GM18951 (cell line): ENCODE results near the gene MPP7.

ENCODE experiments used
- POLR2A ChIP-seq: IDR thresholded peaks from 4 replicates; pipeline ENCODE4 v1.6.1; 2011; ENCODE audit warnings: mild to moderate bottlenecking; ENCODE audit not compliant: insufficient read length, insufficient read depth; ENCODE audit errors: extremely low read depth
- in situ Hi-C: fragments of 300-500 bp; cut with MboI; formaldehyde crosslinking; loops from one replicate; pipeline ENCODE4 v1.12.0; 2022; ENCODE audit warnings: low sequenced_read_pairs, mixed read lengths, inconsistent platforms; ENCODE audit not compliant: unreplicated experiment

The MPP7 gene

DNA sequence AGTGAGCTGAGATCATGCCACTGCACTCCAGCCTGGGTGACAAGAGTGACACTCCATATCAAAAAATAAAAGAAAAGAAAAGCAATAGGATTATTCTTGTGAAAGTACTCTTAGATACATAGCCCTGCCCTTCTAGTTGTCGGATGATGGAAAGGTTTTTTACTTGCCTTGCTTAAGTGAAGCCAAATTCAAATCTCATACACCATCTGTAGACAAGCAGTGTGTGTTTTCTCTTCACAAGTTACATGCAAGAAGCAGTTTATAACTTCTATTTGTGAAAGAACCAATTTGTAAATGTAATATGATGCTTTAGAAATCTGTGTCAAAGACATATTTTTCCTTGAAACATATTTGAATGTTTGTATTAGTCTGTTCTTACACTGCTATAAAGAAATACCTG lies 15.8 kb upstream of the MPP7 start:
- in situ Hi-C loops = no loop called here
- no peak for TF ChIP-seq POLR2A

DNA sequence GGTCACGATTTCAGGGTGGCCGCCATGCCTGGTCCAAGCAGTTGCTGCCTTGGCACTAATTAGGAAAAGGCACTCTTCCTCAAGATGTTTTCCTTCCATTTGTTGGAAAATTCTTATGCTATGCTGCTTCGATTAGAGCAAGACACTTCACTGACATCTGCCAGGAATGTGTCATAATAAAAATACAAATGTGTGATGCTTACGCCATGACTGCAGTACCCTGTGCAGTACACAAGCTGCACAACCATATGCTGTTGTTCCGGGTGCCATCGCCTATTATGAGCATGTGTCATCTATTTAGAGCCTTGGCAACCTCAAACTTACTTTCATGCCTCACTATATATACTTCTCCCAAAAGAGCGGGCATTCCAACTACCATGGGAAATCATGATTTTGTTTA lies 14.9 kb upstream of the MPP7 start:
- no peak for TF ChIP-seq POLR2A
- in situ Hi-C loops = no loop called here

DNA sequence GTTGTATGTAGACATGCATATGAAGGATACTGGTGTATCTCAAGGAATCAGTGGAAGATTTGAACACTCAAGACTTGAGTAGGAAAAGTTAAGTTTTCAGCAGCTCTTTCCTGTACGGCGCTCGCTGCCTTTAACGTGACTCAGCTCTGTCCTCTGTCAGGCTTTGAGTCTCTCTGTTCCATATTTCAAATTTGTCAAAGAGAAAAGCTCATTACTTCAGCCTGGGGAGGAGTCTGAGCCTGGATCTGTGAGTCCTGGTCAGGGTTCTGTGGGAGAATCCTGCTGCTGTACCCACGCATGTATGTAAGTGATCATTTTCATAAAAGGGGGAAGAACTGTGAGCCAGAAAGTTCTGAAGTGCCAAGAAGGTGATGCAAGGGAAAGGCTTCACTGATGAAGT lies 13.8 kb upstream of the MPP7 start:
- in situ Hi-C loops = no loop called here
- TF ChIP-seq POLR2A = no peak

DNA sequence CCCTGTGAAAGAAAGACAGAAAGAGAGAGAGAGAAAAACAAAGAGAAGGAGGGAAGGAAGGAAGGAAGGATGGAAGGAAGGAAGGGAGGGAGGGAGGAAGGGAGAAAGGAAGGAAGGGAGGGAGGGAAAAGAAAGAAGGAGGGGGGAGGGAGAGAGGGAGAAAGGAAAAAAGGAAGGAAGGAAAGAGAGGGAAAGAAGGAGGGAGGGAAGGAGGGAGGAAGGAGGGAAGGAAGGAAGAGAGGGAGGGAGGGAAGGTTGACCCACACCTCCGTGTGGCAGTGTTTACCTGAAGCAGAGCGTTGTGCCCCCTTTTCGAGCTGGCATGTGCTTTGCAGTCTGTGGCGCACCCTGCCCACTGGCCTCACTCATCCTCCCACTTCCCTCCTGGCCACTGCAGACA lies 12.3 kb upstream of the MPP7 start:
- TF ChIP-seq POLR2A = no peak
- in situ Hi-C loops = no loop called here

DNA sequence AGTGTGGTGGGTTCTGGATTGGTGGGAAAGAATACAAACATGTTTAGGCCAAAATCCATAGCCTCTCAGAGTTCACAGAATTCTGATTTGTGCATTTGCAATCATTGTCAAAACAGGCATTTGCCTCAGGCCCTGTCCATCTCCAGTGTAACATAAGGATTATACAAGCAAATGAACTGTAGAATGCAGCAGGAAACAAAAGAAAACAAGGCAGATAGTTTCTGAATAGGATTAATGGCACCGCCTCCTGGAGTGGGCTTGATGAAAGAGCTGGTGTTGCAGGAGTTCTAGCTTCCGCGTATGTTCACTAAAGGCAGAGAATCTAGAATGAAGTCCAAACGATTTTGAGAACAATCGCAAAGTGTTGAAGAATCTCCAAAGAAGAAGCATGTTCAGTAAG lies 11.3 kb upstream of the MPP7 start:
- no peak for TF ChIP-seq POLR2A
- in situ Hi-C loops = no loop called here

DNA sequence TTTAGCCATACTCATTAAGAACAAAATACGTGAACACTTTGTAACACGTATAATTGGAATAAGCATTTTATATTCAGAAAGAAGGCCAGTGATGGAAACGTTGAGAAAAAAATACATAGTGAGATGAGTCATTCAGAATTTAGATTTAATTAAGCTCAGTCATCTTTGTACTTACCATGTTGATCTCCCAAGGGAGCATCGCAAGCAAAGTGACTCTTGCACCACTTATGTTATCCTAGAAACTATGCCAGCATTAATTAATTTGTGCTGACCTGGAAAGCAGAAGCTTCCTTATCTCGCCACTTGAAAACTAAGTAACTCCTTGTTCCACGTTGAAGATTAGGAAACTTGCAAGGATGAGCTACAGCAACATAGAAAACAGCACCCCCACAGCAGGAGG lies 9.7 kb upstream of the MPP7 start:
- no peak for TF ChIP-seq POLR2A
- in situ Hi-C loops = no loop called here

DNA sequence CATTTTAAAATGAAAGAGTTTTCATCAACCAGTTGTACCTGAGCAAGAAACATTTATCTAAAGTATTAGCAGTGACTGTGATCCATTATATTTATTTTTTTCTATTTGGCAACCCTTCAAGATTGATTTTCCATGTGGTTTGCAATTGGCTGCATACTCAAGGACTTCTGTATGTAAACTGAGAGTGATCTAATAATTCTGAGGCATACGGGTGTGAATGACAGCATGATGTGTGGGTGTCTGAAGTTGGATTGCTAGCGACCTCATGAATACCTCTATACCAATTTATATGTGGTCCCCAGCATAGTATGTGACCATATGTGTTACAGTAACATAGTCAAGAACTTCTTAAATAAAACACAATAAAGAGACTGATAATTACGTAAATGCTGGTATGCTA lies 8.2 kb upstream of the MPP7 start:
- in situ Hi-C loops = no loop called here

DNA sequence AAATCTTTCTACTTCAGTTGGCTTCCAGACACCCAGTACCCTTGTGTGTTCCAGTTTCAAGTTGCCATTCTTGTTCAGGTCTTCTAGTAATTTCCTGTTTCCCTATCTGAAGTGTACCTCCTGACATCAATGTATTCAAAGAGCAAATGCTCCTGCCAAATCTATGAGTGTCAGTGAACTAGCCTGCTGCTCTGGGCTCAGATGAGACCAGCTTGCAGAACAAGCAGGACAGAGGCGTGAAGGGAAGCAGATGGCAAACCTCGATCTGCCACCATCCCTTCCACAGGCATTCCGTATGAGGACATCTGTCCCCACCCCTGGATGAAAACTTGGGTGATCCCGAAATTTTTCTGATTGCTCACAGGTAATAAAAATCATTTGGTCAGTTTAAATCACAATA lies 4.4 kb upstream of the MPP7 start:
- TF ChIP-seq POLR2A = no peak
- in situ Hi-C loops = no loop called here

More for the DNA sequence above, 8.2 kb upstream of the MPP7 start:
- no peak for TF ChIP-seq POLR2A

DNA sequence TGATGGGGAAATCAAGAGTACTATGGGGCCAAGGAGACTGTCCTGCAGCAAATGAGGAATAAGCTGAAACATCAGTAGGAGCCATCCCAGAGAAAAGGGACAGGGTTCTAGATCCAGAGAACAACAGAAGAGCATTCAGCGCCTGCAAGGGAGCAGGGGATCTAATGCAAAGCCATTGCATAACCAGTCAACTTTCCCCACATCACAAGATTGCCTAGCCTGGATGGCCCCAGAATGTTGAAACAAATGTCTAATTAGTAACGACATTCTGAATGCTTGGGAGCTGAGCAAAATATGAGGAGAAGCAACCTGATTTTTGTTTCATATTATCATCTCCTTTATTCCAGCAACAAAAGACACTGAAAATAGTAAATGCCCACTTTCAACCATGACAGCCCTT lies 2.7 kb upstream of the MPP7 start:
- in situ Hi-C loops = no loop called here
- no peak for TF ChIP-seq POLR2A

DNA sequence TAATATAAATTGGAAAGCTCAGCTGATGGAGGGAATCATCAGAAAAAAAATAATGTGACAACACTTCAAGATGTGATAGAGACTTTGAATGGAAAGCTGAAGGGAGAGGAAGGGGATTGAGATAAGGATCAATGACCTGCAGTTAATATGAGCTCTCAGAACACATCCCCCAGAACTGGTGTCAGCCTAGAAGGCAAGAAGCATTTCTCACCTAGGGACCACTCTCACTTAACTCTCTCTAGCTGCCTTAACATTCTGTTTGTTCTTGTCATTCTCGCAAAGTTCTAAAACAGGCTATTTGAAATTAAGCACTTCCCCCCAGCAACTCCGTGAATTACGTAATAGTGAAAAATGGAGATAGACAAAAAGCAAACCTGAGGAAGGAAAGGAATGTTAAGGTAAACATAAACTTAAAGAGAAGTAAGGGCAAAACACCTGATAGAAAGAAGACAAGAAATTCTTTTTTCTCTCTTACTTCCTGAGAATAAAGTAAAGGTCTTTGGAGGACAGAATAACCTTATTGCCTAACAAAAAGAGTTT lies 1.2 kb upstream of the MPP7 start:
- no peak for TF ChIP-seq POLR2A
- in situ Hi-C loops = no loop called here

DNA sequence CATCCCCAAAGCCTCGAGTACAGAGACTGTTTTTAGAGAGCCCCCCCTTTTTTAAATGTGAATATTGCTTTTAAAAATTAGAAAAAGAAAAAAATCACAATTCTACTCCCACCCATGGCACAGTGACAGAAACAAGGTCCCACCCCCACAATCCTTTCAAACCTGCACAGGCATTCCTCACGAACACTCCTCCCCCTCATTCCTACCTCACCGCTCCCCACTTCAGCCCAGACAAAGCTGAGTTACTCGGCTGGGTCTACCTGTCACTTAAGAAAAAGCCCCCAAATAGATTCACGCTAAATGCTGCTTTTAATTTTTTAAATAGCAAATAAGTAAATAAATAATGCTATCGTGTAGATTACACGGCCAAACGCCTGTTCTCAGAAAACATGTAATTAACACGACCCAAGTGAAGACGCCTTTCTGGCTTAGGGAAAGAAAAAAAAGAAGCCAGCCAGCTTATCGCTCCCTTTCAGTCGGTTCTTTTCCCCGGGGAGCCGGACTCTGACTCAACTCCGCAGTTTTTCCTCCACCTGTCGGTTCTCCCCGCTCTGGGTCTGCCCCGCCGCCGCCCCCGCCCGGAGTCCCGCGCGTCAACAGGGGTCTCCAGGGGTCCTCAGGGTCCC lies 739 bp downstream of the MPP7 start:
- in situ Hi-C loops = no loop called here
- TF ChIP-seq POLR2A = no peak

DNA sequence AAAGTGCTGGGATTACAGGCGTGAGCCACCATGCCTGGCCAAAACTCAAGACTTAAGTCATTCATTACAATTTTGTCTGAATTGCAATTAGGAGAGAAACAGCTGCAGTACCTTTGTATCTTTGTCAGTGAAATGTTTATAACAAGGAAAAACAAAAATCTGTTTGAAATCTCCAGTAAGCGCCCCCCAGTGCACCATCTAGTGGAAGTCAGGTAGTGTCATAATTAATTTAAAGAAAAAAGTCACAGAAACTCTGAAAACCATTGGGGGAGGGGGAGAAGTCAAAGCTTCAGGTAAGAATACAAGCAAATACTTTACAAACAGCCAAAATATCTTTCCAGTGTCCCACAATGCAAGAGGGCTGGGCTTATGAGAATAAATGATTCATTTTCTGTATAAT lies 2.8 kb downstream of the MPP7 start:
- TF ChIP-seq POLR2A = no peak

DNA sequence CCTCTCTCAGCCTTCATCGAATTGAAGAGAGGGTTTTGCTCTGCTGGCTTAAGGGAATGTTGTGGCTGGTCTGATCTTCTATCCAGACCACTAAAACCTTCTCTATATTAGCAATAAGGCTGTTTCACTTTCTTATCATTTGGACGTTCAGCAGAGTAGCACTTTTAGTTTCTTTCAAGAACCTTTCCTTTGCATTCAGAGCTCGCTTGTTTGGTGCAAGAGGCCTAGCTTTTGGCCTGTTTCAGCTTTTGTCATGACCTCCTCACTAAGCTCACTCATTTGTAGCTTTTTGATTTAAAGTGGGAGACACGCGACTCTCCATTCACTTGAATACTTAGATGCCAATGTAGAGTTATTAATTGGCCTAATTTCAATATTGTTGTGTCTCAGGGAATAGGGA lies 3.9 kb downstream of the MPP7 start:
- in situ Hi-C loops = no loop called here
- TF ChIP-seq POLR2A = no peak

More for the DNA sequence above, 2.8 kb downstream of the MPP7 start:
- in situ Hi-C loops = no loop called here

DNA sequence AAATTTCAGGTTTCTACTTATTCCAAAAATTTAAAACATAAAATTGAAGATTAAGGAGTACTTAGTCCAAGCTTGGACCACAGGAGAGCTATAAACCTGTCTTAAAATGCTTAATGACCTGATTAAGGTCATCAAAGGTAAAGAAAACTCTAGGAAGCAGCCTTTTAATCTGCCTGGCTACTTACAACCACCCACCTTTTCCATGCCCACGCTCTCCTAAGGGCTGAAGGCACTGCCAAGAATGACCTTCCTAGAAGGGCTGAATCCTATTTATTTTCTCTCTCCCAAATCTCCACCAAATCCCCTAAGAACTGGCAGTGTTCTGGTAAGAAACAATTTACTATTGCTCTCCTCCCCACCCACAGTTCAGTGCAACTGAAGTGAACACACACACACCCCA lies 6.8 kb downstream of the MPP7 start:
- in situ Hi-C loops = no loop called here

DNA sequence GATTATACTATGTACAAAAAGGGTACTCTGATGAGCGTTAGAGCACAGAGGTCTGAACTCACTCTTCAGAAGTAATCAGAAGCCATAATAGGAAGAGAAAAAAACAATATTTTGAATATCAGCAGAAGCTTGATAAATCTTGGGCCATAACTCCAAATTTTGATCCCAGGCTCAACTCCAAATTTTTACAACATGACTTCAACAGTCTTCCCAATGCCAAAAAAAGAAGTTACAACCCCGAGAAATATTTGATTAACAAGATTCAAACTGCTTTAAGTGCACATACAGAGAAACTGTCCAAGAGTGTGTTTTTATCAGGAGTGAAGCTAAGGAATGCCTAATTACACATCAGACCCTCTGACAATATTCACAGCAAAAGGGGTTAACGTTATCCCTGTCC lies 7.5 kb downstream of the MPP7 start:
- in situ Hi-C loops = no loop called here

More for the DNA sequence above, 6.8 kb downstream of the MPP7 start:
- no peak for TF ChIP-seq POLR2A

More for the DNA sequence above, 7.5 kb downstream of the MPP7 start:
- TF ChIP-seq POLR2A = no peak
